Activated T-cell treated with anti-CD3 and anti-CD28 coated beads, Interleukin-2, amount 50 U/mL, for 4 hours (primary cell): ENCODE data around the gene PLD4. TPM values are rescaled to one million over a fixed set of nuclear protein-coding genes. Genes with fewer than 3 reads are reported as not detected.

Experiments used
- ATAC-seq, 2 donors: fragments of 200-7000 bp; cut with Tn5 transposase; one replicate each; pipeline ENCODE4 v1.10.0; 2021
- DNase-seq: peaks from one replicate; pipeline ENCODE4 v3.0.0-alpha.2; 2020
- H3K27me3 Mint-ChIP-seq: one replicate; pipeline ENCODE4 v1.8.0; 2021; ENCODE audit warnings: low read depth, mixed read lengths
- H3K36me3 Mint-ChIP-seq: one replicate; pipeline ENCODE4 v1.8.0; 2022; ENCODE audit warnings: mixed read lengths; ENCODE audit not compliant: insufficient read depth
- H3K4me1 Mint-ChIP-seq: one replicate; pipeline ENCODE4 v1.8.0; 2021; ENCODE audit warnings: low read depth, mixed read lengths
- H3K4me3 Mint-ChIP-seq: one replicate; pipeline ENCODE4 v1.8.0; 2021; ENCODE audit warnings: mild to moderate bottlenecking, moderate library complexity, mixed read lengths
- H3K9me3 Mint-ChIP-seq: one replicate; pipeline ENCODE4 v1.8.0; 2021; ENCODE audit warnings: mixed read lengths
- total RNA-seq, 3 donors: library from RNA; stranded (reverse); gene quantifications; one replicate each; pipeline ENCODE4 v1.2.1, GENCODE V29; 2021

Gene PLD4
- total RNA-seq, 3 donors from 2014 or later: 0.08 TPM; not detected in 2

- no peak for DNase-seq
- H3K36me3 Mint-ChIP-seq: no peaks in the 10 kb centered on the region
- ATAC-seq: no peak
- no peak overlapping the region for H3K4me3 Mint-ChIP-seq
- H3K4me1 Mint-ChIP-seq: no peaks in the 10 kb centered on the region
- peaks cover 23% of the 10 kb centered on the region for H3K27me3 Mint-ChIP-seq
- H3K9me3 Mint-ChIP-seq: no peaks in the 10 kb centered on the region
Observed at GRCh38 chr14:104970231-104971068, 45.8 kb downstream of the PLD4 start.

DNA sequence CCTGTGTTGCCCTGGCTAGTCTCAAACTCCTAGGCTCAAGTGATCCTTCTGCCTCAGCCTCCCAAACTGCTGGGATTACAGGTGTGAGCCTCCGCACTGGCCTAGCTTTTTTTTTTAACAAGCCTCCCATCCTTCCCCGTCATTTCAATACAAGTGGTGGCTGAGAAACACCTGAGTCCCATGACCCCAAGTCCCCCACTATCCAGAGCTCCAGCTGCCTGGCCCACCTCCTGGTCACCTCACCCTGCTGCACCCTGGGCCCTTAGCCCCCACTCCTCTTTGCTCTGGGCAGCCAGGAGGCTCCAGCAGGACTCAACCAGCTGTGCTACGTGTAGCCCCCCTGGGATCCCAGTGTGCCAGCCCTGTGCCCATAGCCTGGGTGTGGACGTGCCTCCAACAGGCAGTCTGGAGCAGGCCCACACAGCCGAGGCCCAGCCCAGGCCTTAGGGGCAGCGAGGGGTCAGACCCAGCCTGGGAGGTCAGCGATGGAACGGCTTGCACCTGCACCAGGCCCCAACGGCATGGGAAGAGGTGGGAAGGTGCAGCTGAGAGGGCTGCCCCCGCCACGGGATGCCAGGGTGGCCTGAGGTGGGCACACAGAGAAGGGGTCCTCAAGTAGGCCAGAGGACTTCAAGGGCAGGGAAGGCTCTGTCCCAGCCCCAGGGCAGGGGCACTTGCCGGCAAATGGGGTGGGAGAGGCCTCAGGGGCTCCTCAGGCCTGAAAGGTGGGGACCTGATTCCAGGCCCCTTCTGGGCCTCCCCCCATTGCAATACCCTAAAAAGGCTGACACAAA lies 47.0 kb downstream of the PLD4 start:
- peaks cover 29% of the 10 kb centered on the region for H3K27me3 Mint-ChIP-seq
- no peak overlapping the region for H3K4me3 Mint-ChIP-seq
- no peaks in the 10 kb centered on the region for H3K9me3 Mint-ChIP-seq
- DNase-seq: no peak
- H3K36me3 Mint-ChIP-seq: no peaks in the 10 kb centered on the region
- ATAC-seq: no peak
- H3K4me1 Mint-ChIP-seq: peaks cover 3% of the 10 kb centered on the region

DNA sequence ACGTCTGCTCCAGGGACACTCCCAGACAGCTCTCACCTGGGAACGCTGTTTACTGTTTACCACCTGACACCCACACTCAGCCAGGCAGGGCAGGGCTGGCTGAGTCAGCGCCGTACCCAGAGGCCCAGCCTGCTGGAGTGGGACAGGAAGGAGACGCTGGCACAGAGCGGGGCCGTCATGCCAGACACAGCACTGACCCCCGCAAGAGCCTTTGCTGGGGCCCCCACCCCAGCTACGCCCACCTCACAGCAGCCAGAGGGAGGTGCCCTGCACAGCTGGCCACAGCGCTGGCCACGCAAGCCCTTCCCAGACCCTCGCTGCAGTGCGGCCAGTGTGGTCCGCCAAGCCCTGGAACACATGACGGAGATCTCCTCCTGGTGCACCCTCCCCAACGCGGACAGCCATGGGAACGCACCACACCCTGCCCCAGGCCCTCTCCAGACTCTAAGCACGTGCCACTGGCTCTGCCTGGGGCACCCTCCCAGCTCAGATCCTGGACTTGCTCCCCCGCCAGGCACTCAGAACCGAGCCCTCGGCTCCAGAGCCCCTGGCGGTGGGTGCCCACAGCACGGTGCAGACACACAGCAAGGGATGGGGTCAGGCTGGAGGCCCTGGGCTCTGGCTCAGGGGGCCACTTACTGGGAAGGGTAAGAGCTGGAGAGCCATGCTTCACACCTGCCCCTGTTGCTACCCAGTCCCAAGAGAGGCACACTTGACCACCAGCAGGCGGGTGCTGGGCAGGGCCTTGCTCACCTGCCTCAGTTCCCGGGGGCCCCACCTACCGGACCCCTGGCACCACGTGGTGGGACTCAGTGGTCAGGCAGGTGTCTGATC lies 47.8 kb downstream of the PLD4 start:
- H3K9me3 Mint-ChIP-seq: no peaks in the 10 kb centered on the region
- no peaks in the 10 kb centered on the region for H3K36me3 Mint-ChIP-seq
- H3K4me1 Mint-ChIP-seq: peaks cover 5% of the 10 kb centered on the region

DNA sequence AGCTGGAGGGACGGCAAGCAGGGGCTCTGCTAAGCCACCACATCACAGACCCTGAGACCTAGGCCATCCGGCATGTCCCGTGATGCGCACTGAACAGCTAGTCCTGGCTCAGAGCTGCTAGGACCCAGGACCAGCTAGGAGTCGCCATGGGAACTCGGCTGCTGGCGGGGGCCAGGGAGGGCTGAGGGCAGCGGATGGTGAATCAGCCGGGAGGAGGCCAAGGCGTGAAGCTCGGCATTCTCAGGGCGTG lies 48.4 kb downstream of the PLD4 start:
- ATAC-seq (no peak), DNase-seq (no peak)
- Mint-ChIP-seq H3K9me3 (no peaks in the 10 kb centered on the region), H3K4me3 (no peak overlapping the region), H3K36me3 (no peaks in the 10 kb centered on the region), H3K4me1 (peaks cover 7% of the 10 kb centered on the region), H3K27me3 (peaks cover 31% of the 10 kb centered on the region)

More for the DNA sequence above, 47.8 kb downstream of the PLD4 start:
- Mint-ChIP-seq H3K4me3 (no peak overlapping the region), H3K27me3 (peaks cover 33% of the 10 kb centered on the region)
- DNase-seq (no peak), ATAC-seq (no peak)

DNA sequence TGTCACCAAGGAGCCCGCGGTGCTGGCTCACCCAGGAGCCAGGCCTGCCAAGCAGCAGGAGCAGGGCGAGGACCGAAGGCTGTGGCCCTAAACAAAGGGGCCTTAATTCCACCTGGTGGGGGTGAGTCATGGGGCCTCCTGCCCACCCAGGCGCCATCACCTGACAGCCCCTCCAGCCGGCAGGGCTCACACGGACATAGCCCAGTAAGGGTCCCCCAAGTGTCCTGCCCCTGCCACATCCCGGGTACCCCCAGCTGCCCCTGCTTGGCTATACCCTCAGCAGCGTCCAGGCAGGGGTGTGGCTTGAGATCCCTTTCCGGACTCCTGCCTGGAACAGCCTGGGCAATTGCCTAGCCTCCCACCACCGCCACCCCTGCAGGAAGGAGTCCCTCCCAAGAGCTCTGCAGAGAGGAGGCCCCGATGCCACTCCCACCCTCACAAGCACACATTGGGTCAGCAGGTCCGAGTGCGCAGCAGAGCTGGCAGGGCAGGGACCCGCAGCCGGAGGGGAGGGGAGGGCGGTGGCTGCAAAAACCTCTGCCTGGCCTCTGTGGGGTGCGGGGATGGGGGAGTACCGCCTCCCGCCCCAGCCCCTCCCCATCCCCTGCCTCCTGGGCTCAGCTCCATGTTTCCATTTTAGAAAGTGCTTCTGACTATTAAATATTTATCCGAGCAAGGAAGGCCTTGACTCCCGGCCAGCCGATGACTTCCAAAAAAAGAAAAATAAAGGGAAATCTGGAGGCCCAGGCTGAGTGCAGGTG lies 48.9 kb downstream of the PLD4 start:
- DNase-seq: no peak
- Mint-ChIP-seq H3K4me1 (peaks cover 8% of the 10 kb centered on the region), H3K4me3 (no peak overlapping the region), H3K9me3 (no peaks in the 10 kb centered on the region), H3K27me3 (peaks cover 28% of the 10 kb centered on the region), H3K36me3 (no peaks in the 10 kb centered on the region)
- no peak for ATAC-seq

GRCh38 chr14:104974146-104974541 lies 49.5 kb downstream of the PLD4 start:
- Mint-ChIP-seq H3K4me3 (no peak overlapping the region), H3K27me3 (peaks cover 26% of the 10 kb centered on the region), H3K36me3 (no peaks in the 10 kb centered on the region), H3K9me3 (no peaks in the 10 kb centered on the region), H3K4me1 (peaks cover 9% of the 10 kb centered on the region)
- DNase-seq: no peak
- ATAC-seq: no peak

DNA sequence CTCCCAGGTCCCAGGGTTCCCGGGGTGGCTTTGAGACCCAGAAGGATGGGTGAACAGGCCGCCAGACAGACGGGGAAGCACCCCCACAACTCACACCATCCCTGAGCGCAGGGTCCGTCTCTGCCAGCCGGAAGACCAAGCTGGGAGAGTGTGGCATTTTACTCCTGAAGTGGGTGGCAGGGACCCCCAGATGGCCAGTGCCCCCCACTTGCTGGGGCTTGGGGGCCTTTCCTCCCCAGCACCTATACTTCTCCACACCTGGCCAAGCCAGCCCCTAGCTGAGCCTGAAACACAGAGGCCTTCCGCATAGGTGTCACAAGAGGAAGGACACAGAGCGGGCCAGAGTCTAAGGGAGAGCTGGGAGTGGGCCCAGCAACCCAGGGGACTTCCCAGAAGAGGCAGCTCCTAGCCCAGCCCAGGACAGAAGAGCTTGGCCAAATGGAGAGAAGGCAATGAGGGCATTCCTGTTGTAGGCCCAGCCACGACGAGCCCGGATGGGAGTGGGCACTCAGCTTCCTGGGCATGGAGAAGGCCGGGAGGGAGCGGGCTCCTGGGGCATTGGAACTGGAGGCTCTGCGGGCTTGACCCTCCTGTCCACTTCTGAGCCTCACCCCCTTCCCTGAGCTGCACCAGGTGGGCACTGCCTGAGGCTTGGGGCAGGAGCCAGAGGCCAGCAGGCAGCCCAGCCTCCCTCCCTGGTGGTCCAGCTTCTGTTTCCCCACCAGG lies 50.1 kb downstream of the PLD4 start:
- H3K9me3 Mint-ChIP-seq: no peaks in the 10 kb centered on the region
- ATAC-seq (no peak), DNase-seq (no peak)
- H3K4me1 Mint-ChIP-seq: peaks cover 9% of the 10 kb centered on the region
- no peaks in the 10 kb centered on the region for H3K36me3 Mint-ChIP-seq
- no peak overlapping the region for H3K4me3 Mint-ChIP-seq
- H3K27me3 Mint-ChIP-seq: peaks cover 29% of the 10 kb centered on the region

DNA sequence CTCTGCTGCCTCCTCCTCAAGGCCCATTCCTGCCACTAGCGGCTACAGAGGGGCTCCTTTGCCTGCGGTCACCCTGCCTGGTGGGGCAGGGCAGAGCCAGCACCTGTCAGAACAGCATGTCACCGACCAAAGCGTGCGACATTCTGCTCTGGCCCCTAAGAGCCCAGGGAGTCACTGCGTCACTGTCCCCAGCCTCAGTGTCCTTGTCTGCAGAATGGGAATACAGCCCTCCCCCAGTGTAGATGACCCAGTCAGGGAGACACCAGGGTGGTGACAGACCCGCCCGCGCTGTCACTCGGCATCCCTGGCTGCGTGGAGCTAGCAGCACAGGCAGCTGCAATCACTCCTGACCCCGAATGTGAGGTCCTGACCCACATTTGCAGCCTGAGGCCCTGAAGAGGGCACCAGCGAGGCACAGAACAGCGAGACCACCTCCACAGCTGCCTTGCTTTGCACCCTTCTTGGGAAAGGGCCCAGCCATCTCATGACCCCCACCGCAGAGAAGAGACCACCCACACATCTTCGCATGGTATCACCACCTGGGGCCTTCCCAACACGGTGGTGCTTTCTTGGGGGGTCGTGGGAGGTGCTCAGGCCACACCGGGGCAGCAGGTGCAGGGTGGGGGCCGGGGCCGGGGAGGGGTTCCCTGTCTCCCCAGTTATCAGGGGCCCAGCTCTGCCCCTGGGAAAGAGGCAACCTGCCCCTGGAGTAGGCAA lies 51.0 kb downstream of the PLD4 start:
- H3K36me3 Mint-ChIP-seq: no peaks in the 10 kb centered on the region
- DNase-seq: no peak
- peaks cover 9% of the 10 kb centered on the region for H3K4me1 Mint-ChIP-seq
- H3K4me3 Mint-ChIP-seq: no peak overlapping the region
- peaks cover 29% of the 10 kb centered on the region for H3K27me3 Mint-ChIP-seq
- peak; percentile 16 to 23 for ATAC-seq
- H3K9me3 Mint-ChIP-seq: no peaks in the 10 kb centered on the region

- ATAC-seq (peak; percentile 79 to 82), DNase-seq (peak; percentile 88)
- Mint-ChIP-seq H3K27me3 (peaks cover 29% of the 10 kb centered on the region), H3K4me3 (peak overlapping the region; percentile 67), H3K9me3 (no peaks in the 10 kb centered on the region), H3K4me1 (peaks cover 9% of the 10 kb centered on the region), H3K36me3 (no peaks in the 10 kb centered on the region)
Observed at GRCh38 chr14:104976198-104977007, 51.7 kb downstream of the PLD4 start.

- H3K36me3 Mint-ChIP-seq: no peaks in the 10 kb centered on the region
- DNase-seq: no peak
Observed at GRCh38 chr14:104977008-104977680, 52.5 kb downstream of the PLD4 start.

DNA sequence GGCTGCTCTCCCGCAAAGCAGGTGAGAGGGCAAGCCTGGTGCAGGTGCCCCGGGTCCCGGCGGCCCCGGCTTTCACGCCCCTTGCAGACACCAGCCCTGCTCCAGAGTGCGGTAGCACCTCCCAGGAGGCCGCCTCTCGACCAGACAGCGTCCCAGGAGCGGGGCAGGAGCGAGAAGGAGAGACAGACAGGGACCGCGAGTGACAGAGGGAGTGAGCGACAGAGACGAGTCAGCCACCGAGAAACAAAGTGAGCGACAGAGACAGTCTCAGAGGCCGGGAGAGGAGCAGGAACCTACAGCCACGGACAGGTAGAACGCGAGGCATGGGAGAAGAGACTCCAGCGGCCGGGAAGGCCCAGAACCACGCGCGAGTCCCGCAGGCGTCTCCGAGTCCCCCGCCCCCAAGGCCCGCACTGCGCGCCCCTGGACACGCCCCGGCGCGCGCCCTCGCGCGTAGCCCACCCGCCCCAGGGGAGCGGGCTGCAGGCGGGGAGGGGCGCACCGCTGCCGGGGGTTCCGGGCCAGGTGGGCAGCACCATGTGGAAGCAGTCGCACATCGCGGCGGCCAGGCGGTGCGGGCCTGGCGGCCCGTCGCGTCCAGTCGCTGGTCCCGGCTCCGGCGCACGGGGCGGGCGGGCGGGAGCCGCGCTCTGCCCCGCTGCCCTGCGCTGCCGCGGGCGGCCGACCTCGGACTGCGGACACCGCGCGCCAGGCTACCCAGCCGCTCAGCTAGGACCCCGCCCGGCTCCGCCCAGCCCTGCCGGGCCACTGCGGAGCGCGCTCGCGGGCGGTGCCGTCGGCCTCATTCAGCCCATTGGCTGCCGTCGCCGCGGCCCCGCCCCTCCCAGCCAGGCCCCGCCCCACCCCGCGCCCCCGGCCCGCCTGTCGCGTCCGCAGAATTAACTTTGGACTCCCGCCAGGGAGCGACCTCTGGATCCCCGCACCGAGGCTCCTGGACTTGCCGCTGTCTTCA lies 53.3 kb downstream of the PLD4 start, which contains the start of gene AHNAK2:
Gene AHNAK2, minus strand, starts transcription at position 694 of the 973 bp plus-strand sequence. Its CDS starts 137 bp downstream, at position 557.
- peaks cover 29% of the 10 kb centered on the region for H3K27me3 Mint-ChIP-seq
- H3K4me1 Mint-ChIP-seq: peaks cover 9% of the 10 kb centered on the region
- peak within 1 kb of the TSS; percentile 75 for H3K4me3 Mint-ChIP-seq
- H3K9me3 Mint-ChIP-seq: no peaks in the 10 kb centered on the region
- no peaks in the 10 kb centered on the region for H3K36me3 Mint-ChIP-seq
- ATAC-seq (peak; percentile 80 to 87), DNase-seq (no peak)

More at GRCh38 chr14:104977008-104977680, 52.5 kb downstream of the PLD4 start:
- no peak for ATAC-seq
- Mint-ChIP-seq H3K9me3 (no peaks in the 10 kb centered on the region), H3K4me1 (peaks cover 9% of the 10 kb centered on the region), H3K4me3 (peak overlapping the region; percentile 75), H3K27me3 (peaks cover 29% of the 10 kb centered on the region)
